RKO (cell line): ENCODE measurements around the gene TNFAIP2.
A peak's percentile ranks its signal among the peaks of the same experiment; 100 is the strongest.

Experiments used
- DNase-seq: peaks from one replicate; pipeline ENCODE4 v3.0.0-alpha.2; 2016; ENCODE audit warnings: low spot score

The TNFAIP2 gene

DNA sequence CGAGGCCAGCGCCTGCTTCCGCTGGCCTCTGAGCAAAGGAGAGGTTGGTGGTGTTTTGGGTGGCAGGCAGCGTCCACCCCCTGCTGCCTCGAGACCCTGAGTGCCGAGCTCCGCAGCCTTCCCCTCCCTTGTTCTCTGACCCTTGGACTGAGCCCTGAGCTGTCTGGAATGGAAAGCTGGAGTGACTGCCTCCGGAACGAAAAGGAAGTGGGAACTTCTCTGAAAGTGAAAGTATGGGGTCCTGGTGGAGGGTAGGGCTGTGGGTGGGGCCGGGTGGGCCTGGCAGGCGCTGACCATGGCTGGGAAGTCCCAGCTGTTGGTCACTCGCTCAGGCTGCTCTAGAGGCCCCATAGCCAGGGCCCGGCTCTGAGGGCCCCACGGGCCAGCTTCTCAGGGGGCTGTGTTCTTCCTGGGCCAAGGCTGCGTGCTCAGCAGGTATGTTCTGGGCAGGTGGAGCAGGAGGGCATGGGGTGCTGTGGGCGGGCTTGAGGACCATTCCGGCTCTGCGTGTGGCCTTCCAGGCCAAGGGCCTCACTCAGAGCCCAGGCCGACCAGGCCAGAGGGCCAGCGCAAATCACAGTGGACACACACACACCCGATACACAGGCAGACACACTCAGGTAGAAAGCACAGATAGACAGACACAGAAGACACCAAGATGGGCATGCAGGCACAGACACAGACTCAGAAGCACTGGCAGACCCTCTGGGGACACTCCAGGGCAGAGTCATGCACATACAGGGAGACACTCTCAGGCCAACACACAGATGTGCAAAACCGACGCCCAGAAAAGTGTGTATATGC is 28.7 kb upstream of the TNFAIP2 start, which contains the start of gene EXOC3L4:
EXOC3L4 (plus strand) TSS at position 320 of the 804 bp plus-strand sequence. CDS start 5,495 bp downstream, outside the sequence.
- DNase-seq, result no peak

- DNase-seq, result no peak
These were observed 28.0 kb upstream of the TNFAIP2 start for GRCh38 chr14:103095210-103095778.

DNA sequence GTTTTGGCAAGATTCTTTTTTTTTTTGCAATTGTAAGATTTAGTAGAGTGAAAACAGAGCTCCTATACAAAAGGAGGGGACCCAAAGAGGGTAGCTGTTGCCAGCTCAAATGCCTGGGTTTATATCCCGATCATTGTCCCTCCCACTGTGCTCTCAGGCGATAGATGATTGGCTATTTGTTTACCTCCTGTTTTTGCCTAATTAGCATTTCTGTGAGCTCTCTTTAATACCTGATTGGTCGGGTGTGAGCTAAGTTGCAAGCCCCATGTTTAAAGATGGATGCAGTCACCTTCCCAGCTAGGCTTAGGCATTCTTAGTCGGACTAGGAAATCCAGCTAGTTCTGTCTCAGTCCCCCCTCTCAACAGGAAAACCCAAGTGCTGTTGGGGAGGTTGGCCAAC is 26.9 kb upstream of the TNFAIP2 start:
- DNase-seq, result no peak

GRCh38 chr14:103097244-103097993 is 25.8 kb upstream of the TNFAIP2 start:
- no peak for DNase-seq

DNA sequence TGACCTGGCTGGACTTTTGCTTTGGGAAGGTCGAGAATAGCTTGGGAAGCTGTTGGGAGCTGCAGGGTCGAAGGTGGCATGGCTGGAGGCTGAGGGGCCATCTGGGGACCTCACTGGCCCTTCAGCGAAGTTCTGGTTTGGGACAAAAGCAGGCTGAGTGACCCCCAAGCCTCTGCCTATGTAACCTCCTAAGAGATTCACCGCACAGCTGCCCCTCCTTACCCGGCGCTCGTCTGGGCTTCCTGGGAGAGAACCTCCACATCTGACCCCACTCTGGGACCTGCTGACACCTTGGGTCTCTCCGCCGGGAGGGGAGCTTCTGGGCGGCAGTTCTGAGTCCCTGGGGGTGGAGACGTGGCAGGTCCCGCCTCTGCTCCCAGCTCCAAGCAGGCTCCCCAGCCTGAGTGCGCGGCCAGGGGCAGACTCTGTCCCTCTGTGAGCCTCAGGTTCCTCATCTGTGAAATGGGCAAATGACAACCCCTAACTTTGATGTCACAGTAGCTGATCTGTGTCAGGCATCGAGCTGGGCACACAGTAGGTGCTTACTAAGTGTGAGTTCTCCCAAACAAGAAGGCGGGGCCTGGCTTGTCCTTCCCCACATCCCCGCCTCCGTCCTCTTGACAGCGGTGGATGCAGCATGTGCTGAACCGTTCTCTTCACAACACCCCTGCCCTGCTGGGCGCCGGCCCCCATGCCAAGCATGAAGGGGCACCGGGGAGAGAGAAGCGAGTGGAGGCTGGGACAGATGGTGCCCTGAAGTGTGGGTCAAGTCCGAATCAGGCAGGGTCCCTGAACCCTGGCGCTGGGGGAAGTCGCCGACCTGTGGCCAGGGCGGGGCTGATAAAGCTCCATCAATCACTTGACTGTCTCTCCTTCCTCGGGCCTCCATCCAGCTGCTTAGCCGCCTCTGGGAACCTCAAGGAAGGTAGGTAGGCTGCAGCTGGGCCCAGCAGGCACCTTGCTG is 25.0 kb upstream of the TNFAIP2 start:
- DNase-seq, result no peak

GRCh38 chr14:103099081-103099732 is 24.1 kb upstream of the TNFAIP2 start:
- DNase-seq, result no peak

DNA sequence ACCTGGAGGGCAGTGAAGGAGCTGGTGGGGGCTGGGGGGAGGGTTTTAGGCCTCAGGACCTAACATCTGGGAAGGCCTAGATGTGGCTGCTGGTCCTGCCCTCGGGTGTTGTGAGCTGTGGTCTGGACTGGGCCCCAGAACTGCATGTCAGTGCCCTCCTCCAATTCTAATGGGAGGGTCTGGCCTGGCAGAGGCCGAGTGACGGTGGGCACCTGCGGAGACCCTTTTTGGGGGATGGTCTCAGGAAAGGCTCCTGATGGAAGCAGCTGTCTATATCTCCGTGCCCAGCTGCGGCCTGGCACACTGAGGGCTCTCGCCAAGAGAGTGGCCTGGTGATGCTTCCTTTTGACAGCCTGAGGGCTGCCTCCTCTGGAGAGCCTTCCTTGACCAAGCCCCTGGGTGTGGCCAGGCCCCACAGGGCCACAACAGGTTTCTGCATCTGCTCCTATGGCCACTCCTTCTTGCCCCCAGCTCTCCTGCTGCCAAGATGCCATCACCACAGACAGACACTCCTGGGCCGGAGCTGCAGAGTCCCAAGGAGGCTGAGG is 23.5 kb upstream of the TNFAIP2 start:
- no peak for DNase-seq

DNA sequence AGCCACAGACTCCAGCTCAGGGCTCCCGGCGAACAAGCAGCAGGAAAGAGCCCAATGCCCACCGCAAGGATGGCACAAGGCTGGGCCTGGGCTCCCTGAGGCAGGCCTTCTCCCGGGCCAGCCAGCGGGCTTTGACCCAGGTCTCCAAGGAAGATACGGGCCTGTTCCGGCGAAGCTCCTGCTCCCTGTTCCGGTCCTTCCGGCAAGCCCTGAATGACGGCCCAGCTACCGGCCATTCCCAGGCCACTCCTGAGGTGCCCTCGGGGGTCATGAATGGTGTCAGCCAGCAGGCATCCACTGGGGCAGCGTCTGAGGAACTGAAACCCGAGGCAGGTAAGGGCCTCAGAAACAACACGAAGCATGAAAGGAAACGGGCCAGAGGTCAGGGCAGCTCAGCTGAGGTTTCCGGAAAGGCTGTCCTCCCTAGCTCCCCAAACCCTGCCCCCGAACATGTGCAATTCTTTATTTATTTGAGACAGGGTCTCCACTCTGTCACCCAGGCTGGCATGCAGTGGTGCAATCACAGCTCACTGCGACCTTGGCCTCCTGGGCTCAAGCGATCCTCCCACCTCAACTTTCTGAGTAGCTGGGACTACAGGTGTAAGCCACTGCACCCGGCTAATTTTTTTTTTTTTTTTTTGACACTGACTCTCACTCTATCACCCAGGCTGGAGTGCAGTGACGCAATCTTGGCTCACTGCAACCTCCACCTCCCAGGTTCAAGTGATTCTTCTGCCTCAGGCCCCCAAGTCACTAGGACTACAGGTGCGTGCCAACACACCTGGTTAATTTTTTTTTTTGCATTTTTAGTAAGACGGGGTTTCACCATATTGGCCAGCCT is 22.8 kb upstream of the TNFAIP2 start:
- no peak for DNase-seq

GRCh38 chr14:103101257-103101962 is 21.9 kb upstream of the TNFAIP2 start:
- no peak for DNase-seq

GRCh38 chr14:103101963-103102688 is 21.1 kb upstream of the TNFAIP2 start:
- DNase-seq, result no peak

DNA sequence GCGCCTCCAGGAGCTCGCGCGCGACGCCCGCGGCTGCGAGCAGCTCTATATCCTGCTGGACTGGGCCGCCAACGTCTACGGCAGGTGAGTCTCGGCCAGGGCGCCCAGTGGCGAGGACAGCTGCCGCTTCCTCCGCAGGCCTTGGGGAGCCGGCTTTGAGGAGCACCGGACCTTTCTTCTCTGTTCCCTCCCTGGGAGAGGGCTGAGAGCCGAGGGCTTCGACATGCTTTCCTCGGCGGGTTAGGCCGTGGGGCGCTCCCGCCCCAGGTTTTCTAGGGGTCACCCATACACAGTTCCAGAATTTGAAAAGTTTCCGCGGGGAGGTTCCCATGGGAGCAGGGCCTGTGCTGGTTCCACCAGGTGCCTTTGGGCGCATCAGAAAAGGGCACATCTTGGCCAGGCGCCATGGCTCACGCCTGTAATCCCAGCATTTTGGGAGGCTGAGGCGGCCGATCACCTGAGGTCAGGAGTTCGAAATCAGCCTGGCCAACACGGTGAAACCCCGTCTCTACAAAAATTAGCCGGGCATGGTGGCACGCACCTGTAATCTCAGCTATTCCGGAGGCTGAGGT is 20.5 kb upstream of the TNFAIP2 start:
- no peak for DNase-seq

DNA sequence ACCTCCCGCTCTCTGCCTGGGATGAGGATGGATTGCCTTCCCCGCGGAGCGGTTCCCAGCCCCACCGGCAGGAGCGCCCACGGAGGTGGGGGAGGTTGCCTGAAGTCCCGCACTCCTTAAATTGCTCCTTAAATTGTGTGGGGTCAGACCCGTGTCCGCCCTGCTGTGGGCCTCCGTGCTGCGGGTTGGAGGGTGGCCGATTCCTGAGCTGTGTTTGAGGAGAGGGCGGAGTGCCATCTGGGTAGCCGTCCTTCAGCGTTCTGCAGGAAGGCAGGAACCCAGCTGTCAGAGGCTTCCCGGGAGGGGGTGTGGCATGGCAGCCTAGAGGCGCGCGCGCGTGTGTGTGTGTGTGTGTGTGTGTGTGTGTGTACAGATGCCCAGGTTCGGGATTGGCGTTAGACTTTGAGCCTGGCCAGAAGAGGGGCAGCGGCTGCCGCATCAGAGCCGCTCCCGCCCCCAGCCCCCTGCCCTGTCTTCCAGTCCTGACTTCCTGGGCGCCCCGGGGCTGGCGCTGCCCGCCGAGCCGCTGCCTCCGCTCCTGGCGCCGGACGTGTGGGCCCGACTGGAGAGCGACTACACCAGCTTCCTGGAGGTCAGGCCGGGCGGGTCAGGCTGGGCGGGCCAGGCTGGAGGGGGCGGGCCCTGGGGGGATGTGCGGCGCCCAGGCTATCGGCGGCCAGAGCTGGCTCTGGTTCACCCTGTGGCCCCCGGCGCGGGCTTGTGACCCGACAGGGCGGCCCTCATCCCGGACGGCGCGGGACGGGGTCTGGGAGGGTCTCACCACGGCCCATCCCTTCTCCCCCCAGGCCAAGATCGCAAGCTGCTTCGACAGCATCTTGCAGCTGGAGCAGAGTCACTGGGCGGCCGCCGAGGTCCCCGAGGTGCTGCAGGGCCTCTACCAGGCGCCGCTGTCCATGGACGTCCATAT is 19.5 kb upstream of the TNFAIP2 start:
- peak; percentile 49 for DNase-seq

DNA sequence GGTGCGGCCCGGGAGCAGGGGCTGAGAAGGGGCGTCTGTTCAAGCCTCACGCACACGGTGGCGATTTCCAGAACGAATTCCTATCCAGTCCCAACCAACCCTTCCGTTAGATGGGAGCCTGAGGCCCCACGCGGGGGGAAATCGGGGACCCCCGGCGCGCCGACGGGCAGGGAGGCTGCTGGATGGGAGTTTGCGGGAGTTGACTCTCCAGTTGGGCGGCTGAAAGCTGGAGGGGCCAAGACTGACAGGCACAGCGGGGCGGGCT is 18.9 kb upstream of the TNFAIP2 start:
- no peak for DNase-seq

GRCh38 chr14:103104654-103105452 is 18.4 kb upstream of the TNFAIP2 start:
- no peak for DNase-seq

- no peak for DNase-seq
These were observed 17.6 kb upstream of the TNFAIP2 start for GRCh38 chr14:103105580-103106150.

GRCh38 chr14:103107455-103107854 is 15.8 kb upstream of the TNFAIP2 start:
- no peak for DNase-seq
